ENCODE results near the gene CXXC1.
"Not testable (repeated sequence)": the region's sequence is repeated elsewhere in the genome, so short reads cannot be mapped to it uniquely, and the experiment has no call there.

Gene CXXC1

GRCh38 chr18:50298443-50299284, 11.2 kb upstream of the CXXC1 start:
- DNase-seq, result no peak

GRCh38 chr18:50297621-50298442, 10.3 kb upstream of the CXXC1 start:
- peak in 51 of 58 donors; percentile 14 to 84 (median 52) for DNase-seq

GRCh38 chr18:50293039-50293438, 5.5 kb upstream of the CXXC1 start:
- DNase-seq, result no peak

GRCh38 chr18:50289108-50289443, 1.6 kb upstream of the CXXC1 start:
- no peak for DNase-seq

DNA sequence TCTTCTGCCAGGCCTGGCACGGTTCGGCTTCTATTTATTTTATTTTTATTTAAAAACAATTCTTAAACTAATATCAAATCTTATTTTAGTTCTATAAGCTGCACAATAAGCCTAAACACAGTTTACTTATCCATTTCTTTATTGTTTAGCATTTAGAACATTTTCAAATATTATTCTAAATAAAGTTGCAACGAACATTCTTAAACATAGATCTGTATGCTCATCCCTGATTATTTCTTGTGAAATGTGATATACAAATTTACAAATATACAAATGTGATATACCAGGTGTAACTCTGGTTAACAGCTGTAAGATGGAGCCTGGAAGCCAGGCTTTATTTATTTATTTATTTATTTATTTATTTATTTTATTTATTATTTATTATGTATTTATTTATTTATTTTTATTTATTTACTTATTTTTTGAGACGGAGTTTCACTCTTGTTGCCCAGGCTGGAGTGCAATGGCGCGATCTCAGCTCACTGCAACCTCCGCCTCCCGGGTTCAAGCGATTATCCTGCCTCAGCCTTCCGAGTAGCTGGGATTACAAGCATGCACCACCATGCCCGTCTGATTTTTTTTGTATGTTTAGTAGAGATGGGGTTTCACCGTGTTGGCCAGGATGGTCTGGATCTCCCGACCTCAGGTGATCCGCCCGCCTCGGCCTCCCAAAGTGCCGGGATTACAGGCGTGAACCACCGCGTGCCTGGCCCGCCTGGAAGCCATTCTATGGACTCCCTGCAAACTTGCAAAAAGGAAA, 1.0 kb upstream of the CXXC1 start:
- not testable (repeated sequence) for DNase-seq

- peak in 5 of 58 donors; percentile 34 to 51 (median 48) for DNase-seq
Observed at GRCh38 chr18:50287028-50287440, 458 bp downstream of the CXXC1 start.

DNA sequence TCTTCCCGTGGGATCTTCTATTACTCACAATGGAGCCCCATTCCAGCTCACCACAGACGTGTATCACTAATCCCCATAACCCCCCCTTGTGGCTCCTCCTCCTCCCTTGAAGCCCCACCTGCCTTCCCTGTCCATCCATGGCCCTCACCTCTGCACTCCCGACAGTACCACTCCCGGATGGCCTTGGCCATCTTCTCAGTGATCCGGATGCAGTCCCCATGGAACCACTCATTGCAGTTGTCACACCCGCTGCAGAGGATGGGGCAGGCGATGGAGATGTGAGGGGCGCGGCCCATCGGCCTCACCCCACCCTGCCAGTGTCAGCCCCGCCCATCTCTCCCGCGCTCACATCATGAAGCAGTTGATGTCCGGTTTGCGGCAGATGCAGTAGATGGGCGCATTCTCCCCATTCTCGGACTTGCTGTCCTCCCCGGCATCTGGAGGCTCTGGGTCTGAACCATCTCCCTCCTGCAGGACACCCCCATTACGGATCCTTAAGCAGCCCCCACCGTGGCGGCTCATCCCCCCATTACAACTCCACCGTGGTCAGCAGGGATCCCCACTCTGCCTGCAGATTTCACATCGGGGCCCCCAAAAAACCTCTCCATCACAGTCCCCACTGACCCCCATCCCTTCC, 983 bp downstream of the CXXC1 start:
- peak in 2 of 58 donors; percentile 20 to 27 for DNase-seq

GRCh38 chr18:50285631-50286321, 1.7 kb downstream of the CXXC1 start:
- no peak for DNase-seq

GRCh38 chr18:50285071-50285470, 2.4 kb downstream of the CXXC1 start:
- DNase-seq, result no peak

- DNase-seq, result no peak
Observed at GRCh38 chr18:50284255-50284885, 3.1 kb downstream of the CXXC1 start.

DNA sequence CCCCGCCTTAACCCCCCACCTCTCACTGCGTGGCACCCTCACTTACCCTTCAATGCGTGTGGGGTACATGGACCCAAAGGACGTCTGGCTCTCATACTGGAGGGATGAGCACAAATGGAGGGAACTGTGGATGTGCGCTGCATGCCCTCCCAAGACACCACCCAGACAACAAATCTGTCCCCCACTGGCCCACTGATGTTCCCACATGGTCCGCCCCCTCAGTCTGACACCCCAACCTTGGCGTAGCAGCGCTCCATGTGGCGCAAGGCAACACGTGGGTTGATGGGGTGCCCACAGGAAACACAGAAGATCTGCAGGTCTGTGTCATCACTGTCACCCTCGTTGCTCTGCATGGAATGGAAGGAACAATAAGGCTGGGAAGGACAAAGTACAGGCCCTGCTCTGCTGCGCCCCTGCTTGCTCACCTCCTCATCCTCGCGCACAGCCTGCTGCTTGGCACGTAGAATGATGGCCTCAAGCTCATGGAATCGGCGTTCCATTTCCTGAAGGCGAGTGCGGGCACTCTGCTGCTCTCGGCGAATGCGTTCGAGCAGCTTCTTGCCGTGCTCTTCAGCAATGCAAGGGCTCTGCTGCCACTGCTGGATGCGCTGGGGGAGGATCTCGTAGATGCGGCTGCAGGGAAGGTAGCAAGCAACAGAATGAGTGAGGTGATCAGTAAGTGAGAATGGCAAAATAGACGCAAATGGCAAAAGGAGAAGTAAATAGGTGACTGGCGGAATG, 3.9 kb downstream of the CXXC1 start:
- no peak for DNase-seq

- no peak for DNase-seq
Observed at GRCh38 chr18:50282521-50283335, 4.8 kb downstream of the CXXC1 start.

DNA sequence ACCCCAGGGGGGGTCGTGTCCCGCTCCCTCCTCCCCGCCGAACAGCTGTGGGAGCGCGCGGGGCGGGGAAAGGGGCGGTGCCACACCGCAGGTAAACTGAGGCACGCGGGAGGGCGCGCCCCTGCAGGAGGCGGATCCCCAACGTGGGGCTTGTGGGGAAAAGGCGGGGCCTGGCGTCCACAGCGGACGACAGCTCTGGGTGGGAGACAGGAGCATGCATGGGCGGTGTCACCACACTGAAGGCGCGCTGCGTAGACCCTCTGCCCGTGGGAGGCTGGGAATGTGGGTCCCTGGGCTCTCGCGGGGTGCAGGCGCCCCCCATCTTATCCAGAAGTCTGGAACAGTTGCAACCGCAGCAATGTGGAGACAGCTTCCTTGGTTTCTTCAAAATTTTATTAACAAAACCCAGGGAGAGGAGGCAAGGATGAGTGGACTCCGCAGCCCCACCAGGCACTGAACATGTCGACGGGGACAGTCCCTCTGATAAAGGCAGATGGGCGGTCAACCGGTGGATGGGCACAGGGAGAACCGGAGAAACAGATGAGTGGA, 5.4 kb downstream of the CXXC1 start:
- DNase-seq, result peak in 1 of 58 donors; percentile 40

DNA sequence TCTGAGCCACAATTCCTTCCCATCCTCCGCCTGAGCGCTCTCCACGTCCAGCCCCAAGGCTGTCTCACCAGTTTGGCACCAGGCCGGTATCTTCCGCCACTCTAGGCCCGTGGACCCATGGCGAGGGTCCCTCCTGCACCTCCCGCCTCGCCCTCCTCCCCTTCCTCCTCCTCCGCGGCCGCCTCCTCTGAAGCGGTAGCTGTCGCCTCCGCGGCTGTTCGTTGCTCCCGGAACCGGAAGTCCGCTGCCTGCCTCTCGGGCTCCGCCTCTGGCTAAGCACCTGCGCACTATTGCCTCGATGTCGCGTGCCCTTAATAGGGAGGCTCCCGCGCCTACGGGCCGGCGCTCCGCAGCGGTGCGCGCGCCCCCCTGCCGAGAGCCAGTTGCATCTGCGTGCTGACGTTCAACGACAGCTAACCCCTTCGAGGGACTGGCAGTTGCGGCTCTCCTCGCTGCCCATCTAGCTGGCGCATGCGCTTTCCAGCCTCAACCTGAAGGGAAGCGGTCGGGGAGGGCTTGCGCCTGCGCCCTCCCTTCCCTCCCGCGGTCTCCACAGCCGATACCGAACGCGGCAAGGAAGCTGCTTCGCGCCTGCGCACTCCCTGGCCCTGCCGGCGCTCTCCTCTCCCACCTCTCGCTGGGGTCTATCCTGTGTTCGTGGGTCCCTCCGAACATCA, 6.1 kb downstream of the CXXC1 start, which contains the start of gene MBD1:
Gene MBD1 (minus strand): TSS at position 229 of the 677 bp plus-strand sequence. CDS start 1,531 bp downstream, outside the sequence.
- peak; percentile 90 to 100 (median 98) for DNase-seq

GRCh38 chr18:50280707-50281294, 6.7 kb downstream of the CXXC1 start:
- DNase-seq, result no peak

GRCh38 chr18:50279752-50280151, 7.7 kb downstream of the CXXC1 start:
- DNase-seq, result no peak

GRCh38 chr18:50277942-50278341, 9.6 kb downstream of the CXXC1 start:
- no peak for DNase-seq
